ENCODE results near the gene ZBTB3. TPM values are rescaled to one million over a fixed set of nuclear protein-coding genes. Genes with fewer than 3 reads are reported as not detected.

ZBTB3 gene
- total RNA-seq, 1 experiment from 2014 or later: 82.3 TPM

- CTCF ChIA-PET: no interaction called here
- no peak overlapping the region for H3K4me3 Mint-ChIP-seq
- ATAC-seq: no peak
- peaks cover 7% of the 10 kb centered on the region for H3K4me1 Mint-ChIP-seq
- H3K27ac Mint-ChIP-seq: no peak overlapping the region
- DNase-seq (ENCODE audit: low spot score): no peak
- H3K36me3 Mint-ChIP-seq: peaks cover 72% of the 10 kb centered on the region
- no peak for TF ChIP-seq STAT6 (CRISPR knock-in tag; conservative IDR thresholded peaks at IDR 0.05; ENCODE audit: low read depth)
- no peak for TF ChIP-seq IRF1 (CRISPR knock-in tag; IDR thresholded peaks at IDR 0.05)
- no peak for TF ChIP-seq ARID4B (CRISPR knock-in tag; IDR thresholded peaks at IDR 0.05; ENCODE audit: borderline replicate concordance)
- no peak for TF ChIP-seq ESRRA (CRISPR knock-in tag; IDR thresholded peaks at IDR 0.05; ENCODE audit: borderline replicate concordance)
- TF ChIP-seq ZNF512 (CRISPR knock-in tag; IDR thresholded peaks at IDR 0.05; ENCODE audit: borderline replicate concordance): no peak
- TF ChIP-seq TP53 (CRISPR knock-in tag; IDR thresholded peaks at IDR 0.05): no peak
- no peak for TF ChIP-seq ZNF232 (CRISPR knock-in tag; IDR thresholded peaks at IDR 0.05)
- TF ChIP-seq MLX (CRISPR knock-in tag; IDR thresholded peaks at IDR 0.05): no peak
- no peak for TF ChIP-seq TEAD1 (CRISPR knock-in tag; IDR thresholded peaks at IDR 0.05)
- no peak for TF ChIP-seq ATF1 (CRISPR knock-in tag; IDR thresholded peaks at IDR 0.05)
- no peak for TF ChIP-seq ZNF317 (CRISPR knock-in tag; IDR thresholded peaks at IDR 0.05; ENCODE audit: borderline replicate concordance, low read depth)
- H3K9me3 Mint-ChIP-seq: no peaks in the 10 kb centered on the region
- H3K27me3 Mint-ChIP-seq (ENCODE audit: low read depth): no peaks in the 10 kb centered on the region
- POLR2A ChIA-PET: no interaction called here
Observed at GRCh38 chr11:62799486-62799885, 45.5 kb upstream of the ZBTB3 start.

GRCh38 chr11:62796281-62796680, 42.3 kb upstream of the ZBTB3 start:
- ATAC-seq (no peak), DNase-seq (ENCODE audit: low spot score) (no peak)
- H3K4me3 Mint-ChIP-seq: no peak overlapping the region
- H3K27ac Mint-ChIP-seq: peak overlapping the region; percentile 71
- ChIA-PET POLR2A (interaction anchor here (0.6 kb wide), 2 partner anchors 33 to 67 kb away, joined by 3 read pairs; no protein-coding TSS in a partner anchor), CTCF (interaction anchor here (0.6 to 2.5 kb wide), 5 partner anchors 10 to 90 kb away, joined by 3 to 17 read pairs (median 4); partner anchors contain the start of genes POLR2G, SLC3A2 and TMEM179B)
- peaks cover 8% of the 10 kb centered on the region for H3K4me1 Mint-ChIP-seq
- peaks cover 69% of the 10 kb centered on the region for H3K36me3 Mint-ChIP-seq
- H3K9me3 Mint-ChIP-seq: no peaks in the 10 kb centered on the region
- H3K27me3 Mint-ChIP-seq (ENCODE audit: low read depth): no peaks in the 10 kb centered on the region
- TF ChIP-seq NFE2L1 (CRISPR knock-in tag; IDR thresholded peaks at IDR 0.05) (no peak), AFF4 (CRISPR knock-in tag; IDR thresholded peaks at IDR 0.05; ENCODE audit: borderline replicate concordance) (no peak), CDX4 (CRISPR knock-in tag; IDR thresholded peaks at IDR 0.05; ENCODE audit: borderline replicate concordance) (no peak), ATF2 (CRISPR knock-in tag; IDR thresholded peaks at IDR 0.05; ENCODE audit: borderline replicate concordance, low read depth) (no peak), ERG (CRISPR knock-in tag; IDR thresholded peaks at IDR 0.05) (no peak)

Data from WTC11 (cell line).